ENCODE results near the gene NFIA. TPM values are rescaled to one million over a fixed set of nuclear protein-coding genes. Genes with fewer than 3 reads are reported as not detected.

NFIA gene
- polyA plus RNA-seq, 3 donors: 1.4 to 5.3 (median 2.4) TPM

DNA sequence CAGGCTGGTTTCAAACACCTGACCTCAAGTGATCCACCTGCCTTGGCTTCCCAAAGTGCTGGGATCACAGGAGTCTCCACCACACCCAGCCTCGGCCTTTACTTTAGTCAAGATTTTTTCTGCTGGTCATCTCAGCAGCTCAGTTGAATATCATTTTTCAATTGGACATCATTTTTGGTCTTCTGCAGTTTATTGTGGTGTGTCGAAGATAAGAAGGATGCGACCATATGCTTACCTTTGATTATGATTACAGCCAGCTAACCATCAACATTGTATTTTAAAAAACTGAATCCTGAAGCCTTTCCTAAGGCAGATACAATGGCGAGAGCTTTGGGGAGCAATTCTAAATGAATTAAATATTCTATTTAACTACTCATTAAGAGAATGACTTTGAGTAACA lies 12.3 kb upstream of the NFIA start:
- H3K4me3 ChIP-seq (replicated peaks in 1 of 3; ENCODE audit: low read depth in 2 of 3, low read length in 3 of 3): no peak overlapping the region
- no peaks in the 10 kb centered on the region for H4K20me1 ChIP-seq (ENCODE audit: insufficient read depth, low read length)
- H3K4me2 ChIP-seq (replicated peaks; ENCODE audit: extremely low read depth, low read length, poor library complexity, severe bottlenecking): no peak overlapping the region
- Mint-ChIP-seq H3K36me3 (no peaks in the 10 kb centered on the region), H3K27ac (no peak overlapping the region), H3K4me1 (peaks cover 2% of the 10 kb centered on the region), H3K9me3 (peaks cover 0 to 4% (median 0%) of the 10 kb centered on the region in 7 donors), H3K4me3 (no peak overlapping the region), H3K27me3 (ENCODE audit: low read depth in 3 of 3) (peaks cover 0 to 3% (median 1%) of the 10 kb centered on the region in 3 donors)
- no peak overlapping the region for H3K9ac ChIP-seq (ENCODE audit: insufficient read depth, low read length, poor library complexity, severe bottlenecking)
- WGBS (ENCODE audit: insufficient coverage): no CpG with 5 or more reads among the region's 4 CpGs
- no peaks in the 10 kb centered on the region for H3K9me3 ChIP-seq (replicated peaks in 1 of 2; ENCODE audit: control insufficient read depth in 1 of 2, insufficient read depth in 1 of 2, low read length in 2 of 2)
- no peak overlapping the region for H2AFZ ChIP-seq (ENCODE audit: insufficient read depth, low read depth, low read length, poor library complexity, severe bottlenecking)
- intact Hi-C loops (cut with micrococcal nuclease): loop anchor here in 1 of 2 donors (10.0 kb wide), 1 partner anchor 65 kb away; no protein-coding TSS in a partner anchor
- H3K36me3 ChIP-seq (replicated peaks in 1 of 2; ENCODE audit: control insufficient read depth in 1 of 2, insufficient read depth in 2 of 2, low read length in 2 of 2): no peaks in the 10 kb centered on the region
- no peak overlapping the region for H3K27ac ChIP-seq (ENCODE audit: low read depth in 1 of 2, low read length in 2 of 2)
- DNase-seq: no peak
- H3K79me2 ChIP-seq (ENCODE audit: insufficient read depth, low read length): no peaks in the 10 kb centered on the region
- TF ChIP-seq, protein P1, sequence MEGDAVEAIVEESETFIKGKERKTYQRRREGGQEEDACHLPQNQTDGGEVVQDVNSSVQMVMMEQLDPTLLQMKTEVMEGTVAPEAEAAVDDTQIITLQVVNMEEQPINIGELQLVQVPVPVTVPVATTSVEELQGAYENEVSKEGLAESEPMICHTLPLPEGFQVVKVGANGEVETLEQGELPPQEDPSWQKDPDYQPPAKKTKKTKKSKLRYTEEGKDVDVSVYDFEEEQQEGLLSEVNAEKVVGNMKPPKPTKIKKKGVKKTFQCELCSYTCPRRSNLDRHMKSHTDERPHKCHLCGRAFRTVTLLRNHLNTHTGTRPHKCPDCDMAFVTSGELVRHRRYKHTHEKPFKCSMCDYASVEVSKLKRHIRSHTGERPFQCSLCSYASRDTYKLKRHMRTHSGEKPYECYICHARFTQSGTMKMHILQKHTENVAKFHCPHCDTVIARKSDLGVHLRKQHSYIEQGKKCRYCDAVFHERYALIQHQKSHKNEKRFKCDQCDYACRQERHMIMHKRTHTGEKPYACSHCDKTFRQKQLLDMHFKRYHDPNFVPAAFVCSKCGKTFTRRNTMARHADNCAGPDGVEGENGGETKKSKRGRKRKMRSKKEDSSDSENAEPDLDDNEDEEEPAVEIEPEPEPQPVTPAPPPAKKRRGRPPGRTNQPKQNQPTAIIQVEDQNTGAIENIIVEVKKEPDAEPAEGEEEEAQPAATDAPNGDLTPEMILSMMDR (IDR thresholded peaks at IDR 0.05): no peak
- H3K27me3 ChIP-seq (ENCODE audit: control insufficient read depth in 2 of 2, insufficient read depth in 2 of 2, low read length in 2 of 2): no peaks in the 10 kb centered on the region
- no peaks in the 10 kb centered on the region for H3K4me1 ChIP-seq (ENCODE audit: control insufficient read depth in 1 of 2, insufficient read depth in 2 of 2, low read length in 2 of 2)

DNA sequence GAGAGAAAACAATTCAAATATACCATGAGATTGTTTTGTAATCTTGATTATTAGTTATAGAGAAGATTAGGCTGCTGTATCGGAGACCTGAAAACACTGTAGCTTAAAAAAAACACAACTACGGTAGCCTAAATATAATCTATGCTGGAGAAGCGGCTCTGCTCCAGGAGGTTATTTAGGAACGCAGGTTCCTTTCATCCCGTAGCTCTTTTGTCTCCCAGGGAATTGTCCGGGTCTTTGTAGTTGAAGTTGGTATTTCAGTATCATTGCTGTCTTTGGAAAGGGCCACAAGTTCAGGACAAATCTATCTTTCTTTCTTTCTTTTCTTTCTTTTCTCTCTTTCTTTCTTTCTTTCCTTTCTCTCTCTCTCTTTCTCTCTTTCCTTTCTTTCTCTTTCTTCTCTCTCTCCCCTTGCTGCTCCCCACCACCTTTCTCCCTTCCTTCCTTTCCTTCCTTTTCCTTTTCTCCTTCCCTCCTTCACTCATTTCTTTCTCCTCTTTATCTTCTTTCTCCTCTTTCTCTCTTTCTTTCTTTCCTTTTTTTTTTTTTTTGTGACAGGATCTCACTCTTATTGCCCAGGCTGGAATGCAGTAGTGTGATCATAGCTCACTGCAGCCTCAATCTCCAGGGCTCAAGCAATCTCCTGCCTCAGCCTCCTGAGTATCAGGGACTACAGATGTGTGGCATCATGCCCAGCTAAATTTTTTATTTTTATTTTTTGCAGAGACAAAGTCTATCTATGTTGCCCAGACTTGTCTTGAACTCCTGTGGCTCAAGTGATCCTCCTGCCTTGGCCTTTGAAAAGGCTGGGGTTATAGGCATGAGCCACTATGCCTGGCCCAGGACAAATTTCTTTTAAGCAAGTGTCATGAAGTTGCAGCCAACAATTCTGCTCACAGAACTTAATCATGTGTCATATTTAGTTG lies 10.9 kb upstream of the NFIA start:
- H3K4me3 Mint-ChIP-seq: no peak overlapping the region
- no peaks in the 10 kb centered on the region for H3K36me3 ChIP-seq (replicated peaks in 1 of 2; ENCODE audit: control insufficient read depth in 1 of 2, insufficient read depth in 2 of 2, low read length in 2 of 2)
- H3K27me3 ChIP-seq (ENCODE audit: control insufficient read depth in 2 of 2, insufficient read depth in 2 of 2, low read length in 2 of 2): no peaks in the 10 kb centered on the region
- no peak overlapping the region for H3K9ac ChIP-seq (ENCODE audit: insufficient read depth, low read length, poor library complexity, severe bottlenecking)
- peaks cover 7% of the 10 kb centered on the region for H3K4me1 Mint-ChIP-seq
- TF ChIP-seq, protein P1 (IDR thresholded peaks at IDR 0.05): no peak
- peaks cover 0 to 3% (median 1%) of the 10 kb centered on the region in 3 donors for H3K27me3 Mint-ChIP-seq (ENCODE audit: low read depth in 3 of 3)
- no peak overlapping the region for H3K4me2 ChIP-seq (replicated peaks; ENCODE audit: extremely low read depth, low read length, poor library complexity, severe bottlenecking)
- no peak overlapping the region for H3K4me3 ChIP-seq (replicated peaks in 1 of 3; ENCODE audit: low read depth in 2 of 3, low read length in 3 of 3)
- H4K20me1 ChIP-seq (ENCODE audit: insufficient read depth, low read length): no peaks in the 10 kb centered on the region
- H3K27ac ChIP-seq (ENCODE audit: low read depth in 1 of 2, low read length in 2 of 2): no peak overlapping the region
- H3K27ac Mint-ChIP-seq: no peak overlapping the region
- no peaks in the 10 kb centered on the region for H3K9me3 ChIP-seq (replicated peaks in 1 of 2; ENCODE audit: control insufficient read depth in 1 of 2, insufficient read depth in 1 of 2, low read length in 2 of 2)
- H3K9me3 Mint-ChIP-seq: peaks cover 0 to 4% (median 0%) of the 10 kb centered on the region in 7 donors
- no peaks in the 10 kb centered on the region for H3K36me3 Mint-ChIP-seq
- 100% methylated on average over 2 of the region's 6 CpGs for WGBS (ENCODE audit: insufficient coverage)
- DNase-seq: no peak
- peaks cover under 1 to 1% of the 10 kb centered on the region in 2 donors for H3K4me1 ChIP-seq (ENCODE audit: control insufficient read depth in 1 of 2, insufficient read depth in 2 of 2, low read length in 2 of 2)
- intact Hi-C loops (cut with micrococcal nuclease): loop anchor here in 1 of 2 donors (10.0 kb wide), 1 partner anchor 63 kb away; no protein-coding TSS in a partner anchor
- H3K79me2 ChIP-seq (ENCODE audit: insufficient read depth, low read length): no peaks in the 10 kb centered on the region
- H2AFZ ChIP-seq (ENCODE audit: insufficient read depth, low read depth, low read length, poor library complexity, severe bottlenecking): no peak overlapping the region
